ENCODE data around the gene SUN1.

Gene SUN1

GRCh38 chr7:891291-891690 is 59.0 kb downstream of the SUN1 start:
- H3K36me3 ChIP-seq (replicated peaks; ENCODE audit: insufficient read depth, low read length), result peaks cover 22% of the 10 kb centered on the region
- no peaks in the 10 kb centered on the region for H3F3A ChIP-seq (ENCODE audit: insufficient read depth, low read length)
- H4K20me1 ChIP-seq (ENCODE audit: insufficient read depth, low read length), result no peaks in the 10 kb centered on the region

DNA sequence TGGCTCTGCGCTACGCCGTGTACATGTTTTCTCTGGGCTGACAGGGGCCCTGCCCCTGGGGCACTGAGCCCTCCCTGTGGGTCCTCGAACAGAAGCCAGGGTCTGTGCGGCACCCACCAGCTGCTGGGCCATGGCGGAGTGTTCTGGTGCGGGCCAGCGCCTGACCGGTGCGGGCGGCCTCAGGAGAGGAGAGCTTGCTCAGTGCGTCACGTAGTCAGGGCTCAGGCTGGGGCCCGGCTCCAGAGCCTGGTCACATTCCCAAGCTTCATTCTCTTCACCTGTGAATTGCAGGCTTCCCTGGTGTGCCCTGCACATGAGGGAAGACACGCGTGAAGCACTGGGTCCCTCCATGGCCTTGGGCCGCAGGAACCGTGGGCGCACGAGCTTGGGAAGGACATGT is 59.5 kb downstream of the SUN1 start:
- Histone ChIP-seq H3K27me3 (replicated peaks; ENCODE audit: insufficient read depth, low read length) (no peaks in the 10 kb centered on the region), H3K4me2 (ENCODE audit: low read depth, low read length) (no peak overlapping the region), H3F3A (ENCODE audit: insufficient read depth, low read length) (no peaks in the 10 kb centered on the region), H3K9ac (ENCODE audit: low read length) (no peak overlapping the region), H3K4me3 (ENCODE audit: low read length) (no peak overlapping the region), H3K27ac (ENCODE audit: low read length) (no peak overlapping the region), H2AFZ (ENCODE audit: low read length) (no peak overlapping the region), H4K20me1 (ENCODE audit: insufficient read depth, low read length) (no peaks in the 10 kb centered on the region), H3K4me1 (ENCODE audit: low read length) (no peaks in the 10 kb centered on the region), H3K9me2 (replicated peaks; ENCODE audit: insufficient read depth, low read length) (no peaks in the 10 kb centered on the region), H3K36me3 (replicated peaks; ENCODE audit: insufficient read depth, low read length) (peaks cover 22% of the 10 kb centered on the region), H3K9me3 (replicated peaks; ENCODE audit: insufficient read depth, low read length) (no peaks in the 10 kb centered on the region), H3K79me2 (ENCODE audit: low read length) (peaks cover 27% of the 10 kb centered on the region)
- DNase-seq, result no peak
- no peak for TF ChIP-seq EZH2 (optimal IDR thresholded peaks at IDR 0.05; ENCODE audit: low read depth, low read length)
- no peak for TF ChIP-seq CTCF (IDR thresholded peaks at IDR 0.05; ENCODE audit: low read length)
- TF ChIP-seq EZH2phosphoT487 (IDR thresholded peaks at IDR 0.05; ENCODE audit: low read length), result no peak

More at GRCh38 chr7:891291-891690, 59.0 kb downstream of the SUN1 start:
- no peak overlapping the region for H3K27ac ChIP-seq (ENCODE audit: low read length)
- no peak overlapping the region for H3K4me2 ChIP-seq (ENCODE audit: low read depth, low read length)
- no peak overlapping the region for H3K4me3 ChIP-seq (ENCODE audit: low read length)
- H3K9me3 ChIP-seq (replicated peaks; ENCODE audit: insufficient read depth, low read length), result no peaks in the 10 kb centered on the region
- no peak overlapping the region for H3K9ac ChIP-seq (ENCODE audit: low read length)
- H3K27me3 ChIP-seq (replicated peaks; ENCODE audit: insufficient read depth, low read length), result no peaks in the 10 kb centered on the region
- H2AFZ ChIP-seq (ENCODE audit: low read length), result no peak overlapping the region
- DNase-seq, result no peak
- peaks cover 32% of the 10 kb centered on the region for H3K79me2 ChIP-seq (ENCODE audit: low read length)
- H3K4me1 ChIP-seq (ENCODE audit: low read length), result no peaks in the 10 kb centered on the region
- TF ChIP-seq EZH2phosphoT487 (IDR thresholded peaks at IDR 0.05; ENCODE audit: low read length) (no peak), CTCF (IDR thresholded peaks at IDR 0.05; ENCODE audit: low read length) (no peak), EZH2 (optimal IDR thresholded peaks at IDR 0.05; ENCODE audit: low read depth, low read length) (no peak)
- H3K9me2 ChIP-seq (replicated peaks; ENCODE audit: insufficient read depth, low read length), result no peaks in the 10 kb centered on the region

GRCh38 chr7:892648-893593 is 60.6 kb downstream of the SUN1 start:
- TF ChIP-seq CTCF (IDR thresholded peaks at IDR 0.05; ENCODE audit: low read length) (no peak), EZH2phosphoT487 (IDR thresholded peaks at IDR 0.05; ENCODE audit: low read length) (no peak)
- Histone ChIP-seq H3K4me1 (ENCODE audit: low read length) (no peaks in the 10 kb centered on the region), H4K20me1 (ENCODE audit: insufficient read depth, low read length) (no peaks in the 10 kb centered on the region), H2AFZ (ENCODE audit: low read length) (no peak overlapping the region), H3K79me2 (ENCODE audit: low read length) (peaks cover 15% of the 10 kb centered on the region), H3K27ac (ENCODE audit: low read length) (no peak overlapping the region), H3K9ac (ENCODE audit: low read length) (no peak overlapping the region), H3K4me3 (ENCODE audit: low read length) (no peak overlapping the region), H3K27me3 (replicated peaks; ENCODE audit: insufficient read depth, low read length) (no peaks in the 10 kb centered on the region), H3K4me2 (ENCODE audit: low read depth, low read length) (no peak overlapping the region), H3K9me2 (replicated peaks; ENCODE audit: insufficient read depth, low read length) (no peaks in the 10 kb centered on the region), H3K36me3 (replicated peaks; ENCODE audit: insufficient read depth, low read length) (peaks cover 13% of the 10 kb centered on the region), H3K9me3 (replicated peaks; ENCODE audit: insufficient read depth, low read length) (no peaks in the 10 kb centered on the region), H3F3A (ENCODE audit: insufficient read depth, low read length) (no peaks in the 10 kb centered on the region)
- DNase-seq, result no peak
